IMR-90 (cell line): Measurements from ENCODE around the gene ZCCHC24. TPM values are rescaled to one million over a fixed set of nuclear protein-coding genes. Genes with fewer than 3 reads are reported as not detected.
"Not testable (repeated sequence)": the region's sequence is repeated elsewhere in the genome, so short reads cannot be mapped to it uniquely, and the experiment has no call there.

Source experiments
- ATAC-seq: fragments of 200-7000 bp; cut with Tn5 transposase; 2 replicates; pipeline ENCODE4 v1.9.1; 2020; ENCODE audit warnings: low read depth, mild to moderate bottlenecking, moderate library complexity
- BruUV-seq: library from RNA; stranded (reverse); fragments of 400-500 nt; replicated peaks from 2 replicates; lab custom pipeline; 2021; lab: Mats Ljungman, UMichigan
- CTCF ChIA-PET: fragments of 300-600 bp; formaldehyde crosslinking; extraction: SDS; loops from one replicate; lab custom pipeline; 2021; ENCODE audit warnings: antibody characterized with exemption; lab: Yijun Ruan, JAX
- POLR2A ChIA-PET: fragments of 300-600 bp; sonication (Branson Sonifier 250); formaldehyde crosslinking; loops from one replicate; lab custom pipeline; 2022; ENCODE audit warnings: antibody characterized with exemption; ENCODE audit not compliant: unreplicated experiment; lab: Charles Lee
- DNase-seq: peaks from one replicate; pipeline ENCODE4 v3.0.0; 2013
- H2AFZ ChIP-seq: replicated peaks from 2 replicates; pipeline ENCODE3; 2013; ENCODE audit warnings: low read length, mild to moderate bottlenecking; ENCODE audit not compliant: poor library complexity
- H2AK5ac ChIP-seq: 2 replicates; pipeline ENCODE4 v1.6.1; 2013; ENCODE audit warnings: low read depth, low read length, inconsistent platforms
- H2AK9ac ChIP-seq: replicated peaks from 2 replicates; pipeline ENCODE3; 2013; ENCODE audit warnings: mild to moderate bottlenecking, low read depth, low read length, moderate library complexity; ENCODE audit not compliant: poor library complexity
- H2BK120ac ChIP-seq: 2 replicates; pipeline ENCODE4 v1.6.1; 2013; ENCODE audit warnings: low read depth, low read length, inconsistent platforms
- H2BK15ac ChIP-seq: 3 replicates; pipeline ENCODE4 v1.6.1; 2013; ENCODE audit warnings: low read depth, low read length, inconsistent platforms
- H2BK20ac ChIP-seq: 2 replicates; pipeline ENCODE4 v1.6.1; 2013; ENCODE audit warnings: low read depth, mild to moderate bottlenecking, inconsistent platforms, low read length, moderate library complexity
- H2BK5ac ChIP-seq: 2 replicates; pipeline ENCODE4 v1.6.1; 2013; ENCODE audit warnings: mild to moderate bottlenecking, low read depth, low read length, inconsistent platforms; ENCODE audit not compliant: poor library complexity, severe bottlenecking
- H3K14ac ChIP-seq: replicated peaks from 2 replicates; pipeline ENCODE4 v1.6.1; 2013; ENCODE audit warnings: low read depth, low read length, inconsistent platforms
- H3K18ac ChIP-seq: 2 replicates; pipeline ENCODE4 v1.6.1; 2013; ENCODE audit warnings: low read depth, low read length, control low read depth
- H3K23ac ChIP-seq: 2 replicates; pipeline ENCODE4 v1.6.1; 2013; ENCODE audit warnings: low read depth, low read length, inconsistent platforms
- H3K27ac ChIP-seq: 2 replicates; pipeline ENCODE4 v1.5.1; 2013; ENCODE audit warnings: mild to moderate bottlenecking, control low read depth, low read length; ENCODE audit not compliant: insufficient read depth
- H3K27me3 ChIP-seq: 2 replicates; pipeline ENCODE4 v1.6.1; 2013; ENCODE audit warnings: low read length; ENCODE audit not compliant: control insufficient read depth, insufficient read depth
- H3K36me3 ChIP-seq: 2 replicates; pipeline ENCODE4 v1.6.1; 2013; ENCODE audit warnings: low read length, mixed read lengths; ENCODE audit not compliant: control insufficient read depth, insufficient read depth
- H3K4ac ChIP-seq: 2 replicates; pipeline ENCODE4 v1.6.1; 2013; ENCODE audit warnings: low read depth, low read length, inconsistent platforms
- H3K4me1 ChIP-seq: 2 replicates; pipeline ENCODE4 v1.6.1; 2013; ENCODE audit warnings: low read length, mixed read lengths; ENCODE audit not compliant: control insufficient read depth, insufficient read depth
- H3K4me2 ChIP-seq: 2 replicates; pipeline ENCODE4 v1.6.1; 2013; ENCODE audit warnings: low read depth, mild to moderate bottlenecking, control low read depth, low read length, moderate library complexity
- H3K4me3 ChIP-seq: 2 replicates; pipeline ENCODE4 v1.5.1; 2013; ENCODE audit warnings: low read depth, mild to moderate bottlenecking, control low read depth, low read length, moderate library complexity; ENCODE audit not compliant: insufficient read depth
- H3K56ac ChIP-seq: 2 replicates; pipeline ENCODE4 v1.6.1; 2013; ENCODE audit warnings: low read length, inconsistent platforms; ENCODE audit not compliant: insufficient read depth; ENCODE audit errors: extremely low read depth
- H3K79me1 ChIP-seq, 2 experiments: 2 replicates each; pipeline ENCODE4 v1.6.1; 2013; ENCODE audit warnings: low read length in 2 of 2, inconsistent platforms in 1 of 2, low read depth in 1 of 2
- H3K9ac ChIP-seq: 2 replicates; pipeline ENCODE4 v1.6.1; 2013; ENCODE audit warnings: low read depth, low read length, control low read depth
- H3K9me1 ChIP-seq: 2 replicates; pipeline ENCODE4 v1.6.1; 2013; ENCODE audit warnings: low read length, inconsistent platforms; ENCODE audit not compliant: insufficient read depth
- H3K9me3 ChIP-seq: 2 replicates; pipeline ENCODE4 v1.6.1; 2013; ENCODE audit warnings: low read length; ENCODE audit not compliant: control insufficient read depth, insufficient read depth
- H4K20me1 ChIP-seq: 2 replicates; pipeline ENCODE4 v1.6.1; 2013; ENCODE audit warnings: low read length, inconsistent platforms; ENCODE audit not compliant: insufficient read depth
- H4K5ac ChIP-seq: 2 replicates; pipeline ENCODE4 v1.6.1; 2013; ENCODE audit warnings: mild to moderate bottlenecking, low read depth, low read length, control low read depth
- H4K8ac ChIP-seq, 2 experiments: 2 replicates each; pipeline ENCODE4 v1.6.1; 2013; ENCODE audit warnings: low read depth in 2 of 2, low read length in 2 of 2, control low read depth in 1 of 2, inconsistent platforms in 1 of 2
- H4K91ac ChIP-seq: 2 replicates; pipeline ENCODE4 v1.6.1; 2013; ENCODE audit warnings: low read depth, low read length, inconsistent platforms; ENCODE audit not compliant: insufficient read depth
- WGBS, 2 experiments: methylation state at CpG; one replicate each; pipeline versions ENCODE4 v1.1.5 to v1.1.7; 2013; ENCODE audit warnings: missing lambda C conversion rate in 2 of 2; ENCODE audit not compliant: insufficient read length in 1 of 2; ENCODE audit errors: extremely low coverage in 2 of 2; 5-methylcytosine and 5-hydroxymethylcytosine counted together
- dilution Hi-C: fragments of 300-500 bp; cut with HindIII; formaldehyde crosslinking; loops from one replicate; pipeline ENCODE4 v1.14.3; 2018; ENCODE audit warnings: low sequenced_read_pairs; ENCODE audit not compliant: unreplicated experiment
- in situ Hi-C: fragments of 300-500 bp; cut with MboI; formaldehyde crosslinking; loops from 3 replicates; pipeline ENCODE4 v1.14.3; 2019; ENCODE audit warnings: low sequenced_read_pairs, inconsistent platforms, mixed read lengths
- intact Hi-C: fragments of 100-400 bp; cut with micrococcal nuclease; formaldehyde crosslinking; loops from 2 replicates; pipeline ENCODE4 v1.10.0; 2022
- polyA plus RNA-seq, 3 experiments: library from polyadenylated mRNA; depleted of rRNA; stranded (reverse); fragments of >200 nt; gene quantifications; 2 replicates each; pipeline ENCODE4 v1.2.3, GENCODE V29; 2012; ENCODE audit warnings: low replicate concordance in 1 of 3
- total RNA-seq: library from RNA; depleted of rRNA; stranded (reverse); fragments of >200 nt; gene quantifications from 2 replicates; pipeline ENCODE4 v1.2.3, GENCODE V29; 2012

Gene ZCCHC24
- total and polyA plus RNA-seq, 2 of the 4 experiments (the other 2 are of a cell fraction): 15.1 to 25.9 TPM

DNA sequence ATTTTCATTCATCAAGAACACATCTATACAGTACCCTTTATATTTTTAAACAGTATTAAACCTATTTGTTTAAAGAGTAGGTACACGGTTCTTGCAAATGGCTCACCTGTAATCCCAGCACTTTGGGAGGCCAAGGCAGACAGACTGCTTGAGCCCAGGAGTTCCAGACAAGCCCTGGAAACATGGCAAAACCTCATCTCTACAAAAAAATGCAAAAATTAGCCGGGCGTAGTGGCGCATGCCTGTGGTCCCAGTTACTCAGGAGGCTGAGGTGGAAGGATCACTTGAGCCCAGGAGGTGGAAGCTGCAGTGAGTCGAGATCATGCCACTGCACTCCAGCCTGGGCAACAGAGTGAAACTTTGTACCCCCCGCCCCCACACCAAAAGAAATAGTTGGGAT is 1.8 kb upstream of the ZCCHC24 start:
- ATAC-seq, CTCF ChIA-PET, dilution Hi-C loops, H2AK9ac ChIP-seq, H3K27ac ChIP-seq, H3K9me3 ChIP-seq, H2BK20ac ChIP-seq, H2BK120ac ChIP-seq, H3K36me3 ChIP-seq, H2AFZ ChIP-seq, H3K9ac ChIP-seq, H3K56ac ChIP-seq, H3K4me2 ChIP-seq, in situ Hi-C loops, H4K91ac ChIP-seq, BruUV-seq, DNase-seq, H3K4me3 ChIP-seq, H2BK5ac ChIP-seq, H2AK5ac ChIP-seq, H3K18ac ChIP-seq, H2BK15ac ChIP-seq, H3K23ac ChIP-seq, H4K8ac ChIP-seq, H3K4ac ChIP-seq, H3K27me3 ChIP-seq, H4K5ac ChIP-seq, H3K14ac ChIP-seq, intact Hi-C loops: not testable (repeated sequence)
- H3K79me1 ChIP-seq: peaks cover 6 to 31% of the 10 kb centered on the region in 2 experiments; a peak in 3 of 4 replicates
- H3K9me1 ChIP-seq: peaks cover 20% of the 10 kb centered on the region
- POLR2A ChIA-PET: interaction anchor here (0.6 kb wide), 1 partner anchor 35 kb away, joined by 4 read pairs; no protein-coding TSS in a partner anchor
- H3K4me1 ChIP-seq: peaks cover 29% of the 10 kb centered on the region
- H4K20me1 ChIP-seq: peaks cover 25% of the 10 kb centered on the region
- 100% methylated on average over 1 of the region's 6 CpGs; no CpG with 5 or more reads in 1 of the 2 experiments for WGBS, 2 experiments
